Effector CD4-positive, alpha-beta T cell (primary cell): ENCODE measurements around the gene CETN3.
"Not testable (repeated sequence)": the region's sequence is repeated elsewhere in the genome, so short reads cannot be mapped to it uniquely, and the experiment has no call there.

ENCODE experiments used
- DNase-seq: peaks from one replicate; pipeline ENCODE4 v3.0.0-alpha.2; 2020

The CETN3 gene

DNA sequence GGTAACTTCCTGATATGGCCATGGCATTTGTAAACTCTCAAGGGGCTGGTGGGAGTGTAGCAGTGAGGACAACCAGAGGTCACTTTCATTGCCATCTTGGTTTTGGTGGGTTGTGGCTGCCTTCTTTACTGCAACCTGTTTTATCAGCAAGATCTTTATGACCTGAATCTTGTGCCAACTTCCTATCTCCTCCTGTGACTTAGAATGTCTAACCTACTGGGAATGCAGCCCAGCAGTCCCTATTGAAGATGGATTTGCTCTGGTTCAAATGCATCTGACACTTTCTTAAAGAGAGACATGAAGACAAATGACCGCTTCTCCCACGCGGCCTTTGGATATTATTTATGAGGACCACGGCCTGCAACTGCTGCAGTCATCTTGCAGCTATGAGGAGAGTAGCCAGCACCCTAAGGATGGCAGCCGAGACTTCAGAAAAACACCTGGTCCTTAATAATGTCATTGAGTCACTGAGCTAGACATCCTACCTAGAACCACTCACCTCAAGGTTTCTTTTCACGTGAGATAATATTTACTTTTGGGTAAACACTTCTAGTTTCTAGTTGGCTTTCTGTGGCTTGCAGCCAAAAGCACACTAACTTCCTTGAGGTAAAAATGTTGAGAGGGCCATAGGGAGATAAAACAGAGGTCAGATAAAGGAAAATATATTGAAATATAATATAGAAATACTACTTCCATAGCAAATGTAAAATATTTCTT, 28.2 kb downstream of the CETN3 start:
- no peak for DNase-seq

DNA sequence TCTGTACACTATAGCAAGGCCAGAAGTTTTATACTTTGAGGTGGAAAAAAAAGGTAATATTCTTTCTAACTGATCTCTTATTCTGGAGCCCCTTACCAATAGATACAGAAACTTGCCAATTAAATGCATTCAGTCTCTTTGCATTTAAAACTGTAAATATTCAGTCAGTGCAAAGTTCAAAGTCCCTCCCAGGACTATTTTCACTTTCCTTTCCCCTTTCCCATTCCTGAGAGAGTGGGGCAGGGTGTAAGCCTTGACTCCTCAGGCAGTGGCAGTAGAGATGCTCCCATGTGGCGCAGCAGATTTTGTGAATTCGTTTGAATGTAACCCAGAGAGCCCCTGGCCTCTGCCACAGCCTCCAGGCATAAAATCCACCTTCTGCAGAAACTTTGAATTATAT, 29.9 kb downstream of the CETN3 start:
- no peak for DNase-seq

DNA sequence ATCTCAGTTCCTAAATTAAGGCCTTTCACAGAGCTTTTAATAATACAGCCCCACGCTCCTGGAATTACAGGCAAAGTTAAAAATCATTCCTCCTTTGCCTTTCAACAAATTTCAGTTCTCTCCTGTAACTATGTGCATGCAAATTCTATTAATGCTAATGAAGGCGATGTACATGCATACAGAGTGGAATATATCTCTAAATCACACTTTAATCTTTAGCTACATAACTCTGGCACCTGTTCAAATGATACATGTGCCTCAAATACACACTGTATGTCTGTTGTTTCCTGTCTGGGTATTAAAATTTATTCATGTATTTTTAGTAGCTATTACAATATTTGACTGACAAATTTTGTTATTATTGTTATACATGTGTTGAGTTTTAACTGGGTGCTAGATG, 30.8 kb downstream of the CETN3 start:
- DNase-seq, result no peak

DNA sequence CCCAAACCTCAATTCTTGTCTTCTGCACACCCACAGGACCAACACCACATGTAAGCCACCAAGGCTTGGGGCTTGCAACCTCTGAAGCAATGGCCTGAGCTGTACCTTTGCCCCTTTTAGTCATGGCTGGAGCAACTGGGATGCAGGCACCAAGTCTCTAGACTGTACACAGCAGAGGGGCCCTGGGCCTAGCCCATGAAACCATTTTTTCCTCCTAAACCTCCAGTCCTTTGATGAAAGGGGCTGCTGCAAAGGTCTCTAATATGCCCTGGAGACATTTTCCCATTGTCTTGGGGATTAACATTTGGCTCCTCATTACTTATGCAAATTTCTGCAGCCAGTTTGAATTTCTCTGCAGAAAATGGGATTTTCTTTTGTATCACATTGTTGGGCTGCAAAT, 38.3 kb downstream of the CETN3 start:
- not testable (repeated sequence) for DNase-seq

DNA sequence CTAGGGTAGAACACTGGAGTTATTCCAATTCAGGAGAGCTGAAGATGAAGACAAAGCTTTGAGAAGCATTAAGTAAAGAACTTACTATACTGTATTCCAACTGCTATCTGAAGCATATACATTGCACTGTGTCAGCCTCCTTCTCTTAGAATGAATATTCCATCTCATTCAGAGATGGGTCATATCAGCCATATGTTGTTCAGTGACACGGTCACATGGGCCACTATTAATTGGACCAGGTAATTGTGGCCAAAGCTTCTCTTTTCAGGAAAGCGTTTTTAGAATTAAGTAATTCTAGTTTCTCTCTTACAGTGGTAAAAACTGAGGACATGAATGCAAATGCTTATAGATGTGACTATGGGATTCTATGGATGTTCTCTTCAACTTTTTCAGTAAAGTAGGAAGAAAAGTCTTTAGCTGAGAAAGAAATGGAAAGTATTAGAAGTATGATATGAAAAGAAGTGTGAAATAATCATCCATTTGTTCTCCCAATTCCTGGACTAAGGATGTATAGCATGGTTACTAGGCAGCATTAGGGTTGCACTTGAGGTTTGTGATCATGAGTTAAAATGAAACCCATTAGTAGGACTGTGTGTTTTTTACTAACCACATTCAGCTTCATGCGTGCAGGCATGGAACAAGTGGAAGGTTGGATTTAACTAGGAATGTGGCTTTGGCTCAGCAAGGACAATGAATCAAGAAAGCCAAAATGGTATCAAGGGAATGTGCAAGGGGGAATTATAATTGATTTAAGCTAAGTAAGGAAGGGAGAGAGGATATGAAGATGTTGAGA, 40.9 kb downstream of the CETN3 start:
- no peak for DNase-seq

DNA sequence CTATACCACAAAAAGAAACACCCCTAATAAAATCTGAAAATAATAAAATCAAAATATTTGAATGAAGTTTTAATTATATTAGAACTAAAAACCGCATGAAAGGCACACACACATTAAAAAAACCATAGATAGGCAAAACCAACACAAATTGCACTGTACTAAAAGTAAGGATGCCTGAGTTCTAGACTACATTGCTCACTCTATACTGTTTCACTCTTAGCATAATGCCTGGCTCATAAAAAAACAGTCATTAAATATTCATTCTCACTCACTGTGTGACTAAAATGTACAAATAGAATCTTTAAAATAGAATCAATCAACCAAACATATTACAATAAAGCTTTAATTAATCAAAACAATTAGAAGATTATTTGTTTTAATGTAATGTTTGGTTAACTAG, 41.7 kb downstream of the CETN3 start:
- no peak for DNase-seq

GRCh38 chr5:90366948-90367347, 42.6 kb downstream of the CETN3 start:
- no peak for DNase-seq

GRCh38 chr5:90365328-90365727, 44.2 kb downstream of the CETN3 start:
- DNase-seq, result no peak

- no peak for DNase-seq
Measured at GRCh38 chr5:90359073-90359920, 50.3 kb downstream of the CETN3 start.

- DNase-seq, result no peak
Measured at GRCh38 chr5:90356622-90357021, 52.9 kb downstream of the CETN3 start.

DNA sequence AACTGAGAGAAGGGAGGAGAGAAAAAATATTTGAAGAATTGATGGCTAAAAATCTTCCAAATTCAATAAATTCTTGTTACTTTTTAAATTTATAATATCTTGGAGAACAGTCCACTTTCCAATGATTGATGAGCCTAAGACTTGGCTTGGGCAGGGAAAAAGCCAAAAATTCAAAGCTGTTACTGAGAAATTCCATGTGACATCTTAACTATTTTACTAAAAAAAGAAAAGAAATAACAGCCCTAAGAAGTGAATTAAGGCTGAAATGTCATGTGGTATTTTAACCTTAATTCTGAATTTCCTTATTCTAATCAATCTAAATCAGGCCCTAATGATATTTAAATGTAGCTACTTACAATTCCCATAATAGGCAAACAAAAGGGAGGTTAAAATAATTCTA, 53.4 kb downstream of the CETN3 start:
- DNase-seq, result no peak

DNA sequence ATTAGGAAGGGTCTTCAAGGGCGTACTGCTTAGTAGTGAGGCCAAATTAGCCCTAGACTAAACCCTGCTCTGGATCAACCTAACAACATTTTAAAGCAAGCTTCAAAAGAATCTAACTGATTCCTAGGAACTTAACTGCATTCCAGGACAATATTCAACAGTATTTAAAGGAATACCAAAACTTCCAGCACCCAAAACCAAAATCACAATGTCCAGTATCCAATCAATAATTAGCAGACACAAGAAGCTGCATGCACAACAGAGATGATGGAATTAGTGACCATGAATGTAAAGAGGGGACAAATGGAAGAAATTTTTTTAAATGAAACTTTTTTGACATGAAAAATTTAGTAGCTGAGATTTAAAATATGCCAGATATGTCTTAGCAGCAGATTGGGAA, 53.9 kb downstream of the CETN3 start:
- no peak for DNase-seq

GRCh38 chr5:90353254-90353653, 56.3 kb downstream of the CETN3 start:
- DNase-seq, result no peak

GRCh38 chr5:90351101-90351500, 58.5 kb downstream of the CETN3 start:
- no peak for DNase-seq

- no peak for DNase-seq
Measured at GRCh38 chr5:90347462-90347861, 62.1 kb downstream of the CETN3 start.

DNA sequence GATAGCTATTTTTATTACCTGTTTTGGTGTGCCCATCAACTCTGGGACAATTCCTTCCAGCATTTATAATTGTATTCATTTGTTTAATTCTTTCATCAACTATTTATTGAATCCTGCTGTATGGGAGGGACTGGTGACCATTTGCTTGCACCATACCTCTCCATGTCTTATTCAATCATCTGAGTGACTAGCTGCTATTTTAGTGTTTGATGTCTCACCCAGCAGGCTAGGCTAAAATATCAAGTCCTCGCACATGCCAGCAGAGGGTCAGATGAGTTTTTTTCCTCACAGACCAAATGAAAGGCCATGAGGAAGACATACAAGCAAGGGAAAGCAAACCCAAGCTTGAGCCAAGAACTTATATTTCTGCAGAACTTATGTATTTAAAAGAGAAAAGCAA, 63.9 kb downstream of the CETN3 start:
- DNase-seq, result no peak

DNA sequence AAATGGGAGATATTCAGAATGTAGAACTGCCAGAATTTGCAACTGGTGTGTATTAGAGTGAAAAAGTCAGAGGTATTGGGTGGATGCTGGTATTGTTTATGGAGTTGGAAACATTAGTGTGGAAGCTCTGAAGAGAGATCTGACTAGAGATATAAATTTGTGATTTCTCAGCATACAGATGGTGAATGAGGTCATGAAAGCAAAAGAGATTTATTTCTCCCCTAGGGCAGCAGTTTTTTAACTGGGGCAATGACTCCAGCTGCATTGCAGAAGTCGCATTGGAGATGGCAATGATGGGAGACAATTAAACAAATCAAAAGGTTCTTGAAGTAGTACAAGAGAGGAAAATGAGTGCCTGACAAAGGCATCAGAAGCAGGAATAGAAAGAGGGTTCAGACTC, 64.9 kb downstream of the CETN3 start:
- DNase-seq, result no peak

DNA sequence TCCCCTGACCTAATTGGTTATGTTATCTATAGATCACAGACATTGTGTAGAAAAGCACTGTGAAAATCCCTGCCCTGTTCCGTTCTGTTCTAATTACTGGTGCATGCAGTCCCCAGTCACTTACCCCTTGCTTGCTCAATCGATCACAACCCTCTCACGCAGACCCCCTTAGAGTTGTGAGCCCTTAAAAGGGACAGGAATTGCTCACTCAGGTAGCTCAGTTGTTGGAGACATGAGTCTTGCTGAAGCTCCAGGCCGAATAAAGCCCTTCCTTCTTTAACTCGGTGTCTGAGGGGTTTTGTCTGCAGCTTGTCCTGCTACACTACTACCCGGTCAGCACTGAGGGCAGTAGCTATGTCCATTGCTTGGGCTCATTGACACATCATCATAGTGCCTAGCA, 65.8 kb downstream of the CETN3 start:
- DNase-seq, result not testable (repeated sequence)

DNA sequence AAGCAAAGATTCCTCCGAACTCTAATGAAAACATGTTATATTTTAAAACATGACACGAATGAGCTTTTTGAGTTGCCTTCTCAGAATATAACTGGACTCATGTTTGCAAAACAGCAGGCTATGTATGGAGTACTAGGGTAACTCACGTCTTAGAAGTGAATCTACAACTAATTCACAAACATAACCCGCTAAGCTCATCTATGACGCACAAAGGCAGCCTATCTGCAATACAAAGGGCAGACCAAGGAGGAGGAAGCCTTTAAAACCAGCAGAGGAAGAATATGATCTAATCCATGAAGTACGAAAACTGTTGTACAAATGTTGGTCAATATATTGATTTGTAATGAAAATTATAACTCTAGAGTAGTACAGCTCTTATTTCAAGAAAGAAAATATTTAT, 67.0 kb downstream of the CETN3 start:
- DNase-seq, result no peak
